CD4-positive, alpha-beta T cell treated with Interleukin-10 for 1 hour (primary cell): ENCODE results near the gene RAB3C.
A peak's percentile ranks its signal among the peaks of the same experiment; 100 is the strongest.
"Not testable (repeated sequence)": the region's sequence is repeated elsewhere in the genome, so short reads cannot be mapped to it uniquely, and the experiment has no call there.

Source experiments
- DNase-seq: peaks from one replicate; pipeline ENCODE4 v3.0.0-alpha.2; 2020

Gene RAB3C

DNA sequence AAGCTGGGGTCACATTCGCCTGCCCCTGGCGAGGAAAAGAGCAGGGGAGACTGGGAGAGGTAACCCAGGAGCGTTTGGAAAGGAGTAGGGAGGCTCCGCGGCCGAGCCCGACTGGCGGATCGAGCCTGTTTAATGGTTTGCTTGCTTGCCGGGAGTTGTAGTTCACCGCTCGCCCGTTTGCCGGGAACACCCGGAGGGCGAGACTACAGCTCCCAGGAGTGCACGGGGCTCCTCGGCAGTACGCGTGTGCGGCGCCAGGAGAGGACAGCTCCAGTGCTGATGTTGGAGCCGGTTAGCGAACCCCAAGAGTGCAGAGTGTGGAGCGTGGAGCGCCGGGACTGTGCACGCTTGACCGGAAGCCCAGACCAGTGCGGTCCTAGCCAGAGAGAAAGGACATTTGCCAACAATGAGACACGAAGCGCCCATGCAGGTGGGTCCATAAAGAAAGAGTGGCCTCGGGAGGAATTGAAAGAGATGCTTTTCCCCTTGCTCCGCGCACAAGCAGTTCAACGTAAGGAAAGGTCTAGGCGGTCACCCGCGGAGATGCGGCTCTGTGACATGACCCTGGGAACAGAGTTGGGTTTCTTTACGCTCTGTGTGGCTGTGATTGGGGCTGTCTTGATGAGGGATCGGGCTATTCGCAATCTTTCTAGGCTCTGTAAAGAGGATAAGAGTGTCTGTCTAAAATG lies at the start of gene RAB3C:
Gene RAB3C (plus strand): TSS at position 273 of the 689 bp plus-strand sequence. CDS start 134 bp downstream, at position 407.
- DNase-seq, result peak; percentile 43

- DNase-seq, result not testable (repeated sequence)
Measured at GRCh38 chr5:58541935-58542334, 40.9 kb upstream of the RAB3C start.

- DNase-seq, result no peak
Measured at GRCh38 chr5:58542709-58543108, 40.2 kb upstream of the RAB3C start.

DNA sequence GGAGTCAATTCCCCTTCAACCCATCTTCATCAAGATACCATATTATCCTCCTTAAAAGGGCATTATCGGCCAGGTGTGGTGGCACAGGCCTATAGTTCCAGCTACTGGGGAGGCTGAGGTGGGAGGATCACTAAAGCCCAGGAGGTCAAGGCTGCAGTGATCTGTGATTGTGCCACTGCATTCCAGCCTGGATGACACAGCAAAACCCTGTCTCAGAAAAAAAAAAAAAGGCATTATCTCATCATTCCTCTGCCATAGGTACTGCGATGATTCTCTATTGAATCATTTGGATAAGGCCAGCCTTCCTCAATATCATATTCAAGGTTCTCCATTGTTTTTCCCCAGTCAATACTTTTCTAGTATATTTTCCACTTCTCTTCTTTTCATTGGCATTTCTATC lies 39.2 kb upstream of the RAB3C start:
- DNase-seq, result no peak

- DNase-seq, result no peak
Measured at GRCh38 chr5:58544195-58544594, 38.7 kb upstream of the RAB3C start.

DNA sequence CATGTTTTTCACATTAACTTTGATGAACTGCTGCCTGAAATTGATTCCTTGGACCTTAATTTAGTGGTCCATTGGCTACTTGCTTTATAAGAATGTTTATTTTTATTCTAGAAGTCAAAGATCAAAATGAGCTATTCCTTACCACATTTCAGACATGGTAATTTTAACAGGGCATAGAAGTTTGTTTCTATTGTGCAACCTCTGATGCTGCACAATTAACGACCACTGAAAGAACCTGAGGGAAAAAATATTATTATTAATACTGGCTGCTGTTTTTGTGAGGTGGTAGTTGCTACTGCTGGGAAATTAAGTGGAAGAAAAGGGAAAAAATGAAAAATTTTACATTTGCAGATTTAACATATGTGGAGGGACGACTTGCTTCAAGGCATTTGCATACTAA lies 37.9 kb upstream of the RAB3C start:
- DNase-seq, result no peak

DNA sequence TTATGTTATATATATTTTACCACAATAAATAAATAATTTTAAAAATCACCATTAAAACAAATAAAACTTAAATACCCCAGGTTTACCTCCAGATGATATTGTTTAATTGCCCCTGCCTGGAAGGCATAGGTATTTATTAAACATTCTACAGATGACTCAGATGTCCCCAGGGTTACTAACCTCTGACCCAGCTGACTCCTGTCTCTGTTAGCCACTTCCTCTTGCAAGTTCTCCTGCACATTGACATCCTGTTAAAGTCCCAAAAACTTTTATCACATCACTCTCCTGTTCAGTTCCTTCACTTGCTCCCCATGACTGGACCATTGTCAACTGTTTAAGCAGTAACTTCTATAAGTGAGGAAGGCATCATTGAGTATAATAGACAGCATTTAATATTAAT lies 37.0 kb upstream of the RAB3C start:
- DNase-seq, result no peak

- no peak for DNase-seq
Measured at GRCh38 chr5:58548068-58548467, 34.8 kb upstream of the RAB3C start.

DNA sequence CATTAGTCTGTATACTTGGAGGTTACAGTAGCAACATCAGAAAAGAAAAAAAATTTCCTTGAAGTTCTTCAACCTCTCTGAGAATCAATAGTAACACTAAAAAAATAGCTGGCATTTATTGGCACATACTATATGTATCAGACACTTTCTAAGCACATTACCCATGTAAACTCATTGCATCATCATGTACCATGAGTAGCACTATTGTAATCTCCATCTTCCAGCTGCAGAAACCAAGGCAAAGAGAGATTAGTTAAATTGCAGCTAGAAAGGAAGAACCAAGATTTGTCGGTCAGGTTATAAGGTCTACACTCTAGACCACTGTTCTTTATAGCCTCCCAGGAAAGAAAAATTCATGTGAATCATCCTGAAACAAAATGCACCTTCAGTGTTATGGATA lies 31.4 kb upstream of the RAB3C start:
- DNase-seq, result no peak

- DNase-seq, result not testable (repeated sequence)
Measured at GRCh38 chr5:58557665-58558338, 25.1 kb upstream of the RAB3C start.

GRCh38 chr5:58563016-58563700 lies 19.7 kb upstream of the RAB3C start:
- DNase-seq, result not testable (repeated sequence)

DNA sequence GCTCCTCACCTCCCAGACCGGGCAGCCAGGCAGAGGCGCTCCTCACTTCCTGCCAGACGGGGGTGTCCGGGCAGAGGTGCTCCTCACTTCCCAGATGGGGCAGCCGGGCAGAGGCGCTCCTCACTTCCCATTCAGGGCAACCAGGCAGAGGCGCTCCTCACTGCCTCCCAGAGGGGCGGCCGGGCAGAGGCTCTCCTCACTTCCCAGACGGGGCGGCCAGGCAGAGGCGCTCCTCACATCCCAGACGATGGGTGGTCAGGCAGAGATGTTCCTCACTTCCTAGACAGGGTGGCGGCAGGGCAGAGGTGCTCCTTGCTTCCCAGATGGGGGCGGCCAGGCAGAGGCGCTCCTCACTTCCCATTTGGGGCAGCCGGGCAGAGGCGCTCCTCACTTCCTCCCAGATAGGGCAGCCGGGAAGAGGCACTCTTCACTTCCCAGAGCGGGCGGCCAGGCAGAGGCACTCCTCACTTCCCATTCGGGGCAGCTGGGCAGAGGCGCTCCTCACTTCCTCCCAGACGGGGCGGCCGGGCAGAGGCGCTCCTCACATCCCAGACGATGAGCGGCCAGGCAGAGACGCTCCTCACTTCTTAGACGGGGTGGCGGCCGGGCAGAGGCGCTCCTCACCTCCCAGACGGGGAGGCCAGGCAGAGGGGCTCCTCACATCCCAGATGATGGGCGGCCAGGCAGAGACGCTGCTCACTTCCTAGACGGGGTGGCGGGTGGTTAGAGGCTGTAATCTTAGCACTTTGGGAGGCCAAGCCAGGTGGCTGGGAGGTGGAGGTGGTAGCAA lies 18.6 kb upstream of the RAB3C start:
- DNase-seq, result not testable (repeated sequence)

GRCh38 chr5:58565033-58565432 lies 17.8 kb upstream of the RAB3C start:
- no peak for DNase-seq

DNA sequence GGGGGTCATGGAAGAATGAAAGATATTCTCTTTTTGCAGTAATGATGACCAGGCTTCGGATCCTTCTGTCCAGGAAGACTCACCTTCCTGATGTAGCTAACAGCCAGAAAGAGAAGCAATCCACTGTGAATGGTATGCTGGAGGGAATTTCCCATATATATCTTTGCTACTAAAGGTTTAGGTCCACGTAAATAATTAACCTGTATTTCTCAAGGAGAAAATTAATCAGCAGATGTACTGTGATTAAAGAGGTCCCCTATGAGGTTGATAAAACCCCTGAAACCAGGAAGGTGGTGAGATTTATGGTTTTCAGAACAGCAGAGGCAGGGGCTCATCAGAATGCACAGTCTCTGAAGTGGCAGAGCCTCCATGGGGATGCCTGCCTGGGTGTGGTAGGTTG lies 11.4 kb upstream of the RAB3C start:
- no peak for DNase-seq

- not testable (repeated sequence) for DNase-seq
Measured at GRCh38 chr5:58572973-58573372, 9.9 kb upstream of the RAB3C start.

- no peak for DNase-seq
Measured at GRCh38 chr5:58579781-58580180, 3.1 kb upstream of the RAB3C start.

- DNase-seq, result no peak
Measured at GRCh38 chr5:58582019-58582802, 664 bp upstream of the RAB3C start.

DNA sequence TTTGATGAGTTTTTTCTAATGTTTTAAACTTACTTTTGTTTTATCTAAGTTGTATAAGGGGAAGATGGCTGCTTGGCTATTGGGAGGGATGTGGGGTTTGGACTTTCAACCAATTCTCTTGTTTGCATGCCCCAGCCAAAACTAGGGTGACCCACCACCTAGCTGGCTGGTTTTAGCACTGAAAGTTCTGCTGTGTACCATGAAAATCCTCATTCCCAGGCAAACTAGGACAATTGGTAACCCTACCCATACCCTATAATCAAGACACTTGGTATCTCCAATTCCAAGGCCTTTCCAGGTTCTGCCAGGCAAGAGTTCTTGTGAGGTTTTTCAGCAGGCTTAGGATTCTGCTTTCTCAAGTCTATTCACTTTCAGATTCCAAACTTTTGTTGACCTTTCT lies 13.1 kb downstream of the RAB3C start:
- no peak for DNase-seq

GRCh38 chr5:58598440-58598839 lies 15.6 kb downstream of the RAB3C start:
- no peak for DNase-seq

- no peak for DNase-seq
Measured at GRCh38 chr5:58599217-58599616, 16.3 kb downstream of the RAB3C start.

GRCh38 chr5:58600613-58601012 lies 17.7 kb downstream of the RAB3C start:
- DNase-seq, result not testable (repeated sequence)

DNA sequence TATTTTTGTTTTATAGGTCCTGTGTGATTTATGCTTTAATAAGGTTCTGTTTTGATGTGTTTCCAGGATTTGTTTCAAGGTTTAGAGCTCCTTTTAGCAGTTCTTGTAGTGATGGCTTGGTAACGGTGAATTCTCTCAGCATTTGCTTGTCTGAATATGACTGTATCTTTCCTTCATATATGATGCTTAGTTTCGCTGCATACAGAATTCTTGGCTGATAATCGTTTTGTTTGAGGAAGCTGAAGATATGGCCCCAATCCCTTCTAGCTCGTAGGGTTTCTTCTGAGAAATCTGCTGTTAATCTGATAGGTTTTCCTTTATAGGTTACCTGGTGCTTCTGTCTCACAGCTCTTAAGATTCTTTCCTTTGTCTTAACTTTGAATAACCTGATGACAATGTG lies 20.0 kb downstream of the RAB3C start:
- not testable (repeated sequence) for DNase-seq
